T-helper 1 cell (primary cell): Measurements from ENCODE around the gene SUN1.

Experiments used
- DNase-seq, 5 donors: peaks; one replicate each; pipeline ENCODE4 v3.0.0-alpha.2; 2012 to 2020

Gene SUN1

GRCh38 chr7:879706-880105, 47.4 kb downstream of the SUN1 start:
- no peak for DNase-seq

GRCh38 chr7:880450-880849, 48.2 kb downstream of the SUN1 start:
- DNase-seq = no peak

DNA sequence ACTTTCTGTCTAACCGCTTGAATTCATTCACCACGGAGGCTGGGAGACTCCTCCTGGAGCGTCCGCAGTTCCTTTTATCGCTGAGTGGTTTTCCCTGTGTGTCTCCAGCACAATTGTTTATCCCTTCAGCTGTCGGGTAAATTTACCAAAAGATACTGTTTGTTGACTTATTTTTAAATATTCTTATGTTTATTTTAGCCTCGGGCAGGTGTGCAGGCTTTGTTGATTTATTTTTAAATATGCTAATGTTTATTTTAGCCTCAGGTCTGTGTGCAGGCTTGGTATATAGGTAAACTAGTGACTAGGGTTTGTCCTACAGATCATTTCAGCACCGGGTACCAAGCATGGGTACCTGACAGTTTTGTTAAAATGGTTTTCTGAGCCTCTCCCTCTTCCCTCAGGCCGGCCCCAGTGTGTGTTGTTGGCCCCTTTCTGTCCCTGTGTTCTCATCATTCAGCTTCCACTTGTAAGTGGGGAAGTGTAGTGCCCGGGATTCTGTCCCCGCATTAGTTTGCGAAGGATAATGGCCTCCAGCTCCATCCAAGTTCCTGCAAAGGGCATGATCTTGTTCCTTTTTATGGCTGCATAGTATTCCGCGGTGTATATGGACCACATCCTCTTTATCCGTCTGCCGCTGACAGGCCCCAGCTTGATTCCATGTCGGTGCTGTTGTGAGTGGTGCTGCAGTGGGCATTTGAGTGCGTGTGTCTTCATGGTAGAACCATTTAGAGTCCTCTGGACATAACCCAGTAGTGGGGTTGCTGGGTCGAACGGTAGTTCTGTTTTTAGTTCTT, 49.4 kb downstream of the SUN1 start:
- no peak for DNase-seq

- DNase-seq = no peak
These were observed 50.2 kb downstream of the SUN1 start for GRCh38 chr7:882336-883035.

DNA sequence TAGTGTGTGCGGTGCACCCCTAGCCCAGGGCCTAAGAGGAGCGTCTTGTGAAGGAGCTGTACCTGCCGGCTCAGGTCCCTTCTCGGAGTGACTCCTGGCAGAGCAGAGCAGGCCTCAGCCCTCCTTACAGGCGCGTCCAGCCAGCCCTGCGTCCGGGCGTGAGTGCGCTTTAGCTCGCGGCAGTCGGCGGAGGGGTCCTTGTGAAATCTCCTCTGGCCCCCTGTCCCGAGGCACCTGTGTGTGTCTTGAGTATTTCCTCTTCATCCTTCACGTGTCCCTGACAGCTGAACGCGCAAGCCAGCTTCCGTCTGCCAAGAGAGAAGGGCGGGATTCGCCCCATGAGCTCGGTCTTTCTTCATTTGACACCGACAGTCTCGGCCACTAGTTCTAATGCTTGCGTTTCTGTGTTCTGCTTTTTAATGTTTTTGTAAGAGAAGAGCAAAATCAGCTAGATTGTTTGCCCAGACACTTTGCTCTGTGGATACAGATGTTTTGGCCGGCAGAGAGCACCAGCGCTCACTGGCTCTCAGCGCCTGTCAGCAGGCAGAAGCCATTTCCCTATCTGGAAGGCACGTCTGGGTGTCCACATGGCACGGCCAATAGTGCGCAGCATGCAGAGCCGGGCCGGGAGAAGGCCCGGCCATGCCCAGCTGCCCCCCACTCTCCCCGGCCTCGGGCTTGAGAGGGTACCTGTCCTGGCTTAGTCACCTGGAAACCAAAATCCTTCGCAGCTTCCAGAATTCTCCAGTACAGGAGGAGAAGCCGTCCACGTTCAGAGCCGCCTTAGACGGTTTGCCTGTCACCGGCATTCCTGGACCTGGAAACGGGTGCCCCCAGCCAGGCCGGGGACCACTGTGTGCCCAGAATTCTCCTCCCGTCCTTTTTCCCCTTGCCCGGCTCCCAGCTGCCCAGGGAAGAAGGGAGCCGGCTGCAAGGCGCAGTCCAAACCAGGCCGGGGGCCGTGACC, 51.1 kb downstream of the SUN1 start:
- no peak for DNase-seq

DNA sequence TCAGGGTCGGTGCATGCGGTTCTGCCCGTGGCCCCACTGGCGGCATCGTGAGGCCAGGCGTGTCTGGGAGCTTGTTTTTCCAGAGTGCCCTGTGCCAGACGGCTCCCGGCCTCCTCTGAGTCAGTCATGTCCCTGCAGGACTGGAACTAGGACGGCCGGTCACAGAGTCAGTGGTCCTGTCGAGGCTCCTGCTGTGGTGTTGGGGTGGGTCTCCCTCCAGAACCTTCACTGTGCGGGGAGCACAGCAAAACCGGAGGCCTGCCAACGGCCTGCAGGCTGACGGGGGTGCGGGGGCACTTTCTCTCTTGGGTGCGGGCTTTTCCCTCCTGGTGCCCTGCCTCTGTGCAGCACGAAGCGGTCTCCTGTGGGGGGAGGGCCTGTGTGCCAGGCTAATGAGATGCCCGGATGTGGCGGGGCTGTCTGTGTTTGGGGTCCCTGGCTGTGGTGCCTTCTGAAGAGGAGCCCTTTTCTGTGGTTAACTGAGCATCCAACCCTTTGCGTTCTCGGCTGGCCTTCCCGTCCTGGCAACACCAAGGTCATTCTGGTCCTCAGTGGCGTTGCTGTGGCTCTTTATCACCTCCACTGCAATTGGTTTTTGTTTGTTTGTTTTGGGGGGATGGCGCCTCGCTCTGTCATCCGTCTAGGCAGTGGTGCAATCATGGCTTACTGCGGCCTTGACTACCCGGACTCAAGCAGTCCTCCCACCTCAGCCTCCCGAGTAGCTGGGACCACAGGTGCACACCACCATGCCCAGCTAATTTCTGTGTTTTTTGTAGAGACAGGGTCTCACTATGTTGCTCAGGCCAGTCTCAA, 52.1 kb downstream of the SUN1 start:
- DNase-seq = no peak

- no peak for DNase-seq
These were observed 53.1 kb downstream of the SUN1 start for GRCh38 chr7:885261-885892.

DNA sequence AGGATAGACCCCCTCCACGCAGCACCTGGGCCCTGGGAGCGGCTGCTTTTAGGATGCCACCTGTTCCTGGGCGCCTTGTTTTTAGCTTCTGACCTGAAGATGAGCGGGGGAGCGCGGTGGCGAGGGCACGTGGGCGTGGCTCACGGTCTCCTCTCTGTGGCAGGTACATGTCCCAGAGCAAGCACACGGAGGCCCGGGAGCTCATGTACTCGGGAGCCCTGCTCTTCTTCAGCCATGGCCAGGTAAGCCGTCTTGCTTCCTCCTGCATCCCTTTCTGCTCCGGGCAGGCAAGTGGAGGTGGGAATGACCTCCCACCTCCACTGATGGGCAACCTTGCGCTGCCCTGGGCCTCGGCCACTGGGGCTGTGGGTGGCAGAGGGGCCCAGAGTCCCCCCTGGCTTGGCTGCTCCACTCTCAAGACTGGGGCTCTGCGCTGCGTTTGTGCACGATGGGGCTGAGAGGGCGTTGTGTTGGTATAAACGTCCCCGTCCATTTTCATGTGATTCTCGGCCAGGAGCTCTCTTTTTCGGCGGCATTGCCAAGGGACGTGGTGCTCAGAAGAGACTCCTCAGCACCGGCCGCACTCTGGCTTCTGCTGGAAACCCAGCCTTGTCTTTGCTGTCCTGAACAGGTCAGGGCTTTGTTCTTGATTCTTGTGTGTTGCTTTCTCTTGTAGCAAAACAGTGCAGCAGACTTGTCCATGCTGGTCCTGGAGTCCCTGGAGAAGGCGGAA, 53.8 kb downstream of the SUN1 start:
- DNase-seq = no peak

GRCh38 chr7:886626-887487, 54.6 kb downstream of the SUN1 start:
- DNase-seq = no peak

DNA sequence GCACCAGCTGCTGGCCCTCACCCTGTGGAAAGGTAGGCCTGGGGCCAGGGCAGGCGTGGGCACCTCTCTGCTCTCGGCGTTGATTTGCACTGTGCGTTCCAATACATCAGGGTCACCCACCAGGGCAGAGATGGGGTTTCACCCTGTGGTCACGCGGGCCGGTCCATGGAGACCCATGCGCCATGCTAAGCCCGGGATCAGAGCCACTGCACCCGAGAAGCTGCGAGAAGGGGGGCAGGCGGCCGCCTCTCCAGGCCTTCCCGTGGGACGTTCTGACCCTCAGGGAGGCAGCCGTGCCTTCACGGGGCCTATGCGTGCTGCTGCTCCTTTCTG, 55.2 kb downstream of the SUN1 start:
- DNase-seq = no peak

DNA sequence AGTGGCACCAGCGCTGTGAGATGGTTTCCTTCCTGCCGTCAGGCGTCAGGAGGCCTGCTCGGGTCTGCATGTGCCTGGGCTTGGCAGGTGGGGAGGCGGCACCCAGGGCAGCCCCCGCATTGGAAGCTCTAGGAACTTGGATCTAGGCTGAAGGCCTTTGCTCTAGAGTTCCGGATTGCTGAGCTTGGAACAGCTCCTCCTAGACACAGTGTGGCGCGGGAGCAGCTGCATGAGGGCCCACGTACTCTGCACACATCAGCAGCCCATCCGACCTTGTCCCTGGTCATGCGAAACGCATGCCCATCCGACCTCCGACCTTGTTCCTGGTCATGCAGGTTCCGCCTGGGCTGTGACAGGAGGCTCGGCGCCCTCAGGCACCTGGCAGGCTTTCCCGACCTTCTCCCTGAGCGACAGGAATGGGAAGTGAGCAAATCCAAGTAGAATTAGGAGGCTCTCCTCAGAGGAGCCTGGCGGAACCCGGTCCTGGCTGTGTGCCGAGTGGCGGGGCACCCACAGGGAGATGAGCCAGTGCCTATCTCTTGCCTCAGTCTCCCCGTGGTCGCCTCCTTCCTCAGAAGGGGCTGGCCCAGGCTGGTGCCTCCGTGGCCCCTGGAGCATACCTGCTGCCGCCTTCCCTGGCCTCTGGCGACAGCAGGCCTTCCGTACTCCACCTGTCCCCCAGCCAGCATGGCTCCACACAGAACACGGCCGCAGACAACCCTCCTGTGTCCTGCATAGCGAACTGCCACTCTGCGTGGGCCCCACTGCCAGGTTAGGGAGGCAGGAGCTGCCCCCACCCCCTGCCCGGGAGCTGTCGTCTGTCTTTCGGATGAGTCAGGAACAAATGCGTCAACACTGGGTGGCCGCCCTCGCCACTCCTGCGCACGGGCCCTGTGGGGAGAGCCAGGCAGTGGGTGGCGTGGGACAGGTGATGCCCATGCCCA, 56.1 kb downstream of the SUN1 start:
- no peak for DNase-seq

GRCh38 chr7:889025-889390, 56.7 kb downstream of the SUN1 start:
- no peak for DNase-seq

DNA sequence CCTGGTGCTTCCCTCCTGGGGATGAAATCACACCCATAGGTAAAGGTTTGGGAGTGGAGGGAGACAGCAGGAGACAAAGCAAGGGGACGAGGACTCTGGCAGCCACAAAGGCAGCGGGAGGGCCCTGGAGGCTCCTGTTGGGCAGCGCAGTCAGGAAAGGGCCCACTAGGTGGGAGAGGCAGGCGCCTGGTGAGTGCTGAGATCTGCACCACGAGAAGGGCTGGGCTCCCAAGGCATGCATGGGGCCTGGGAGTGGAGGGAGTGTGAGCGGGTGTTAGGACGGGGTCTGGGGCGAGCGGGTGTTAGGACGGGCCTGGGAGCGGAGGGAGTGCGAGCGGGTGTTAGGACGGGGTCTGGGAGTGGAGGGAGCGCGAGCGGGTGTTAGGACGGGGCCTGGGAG, 57.1 kb downstream of the SUN1 start:
- no peak for DNase-seq

DNA sequence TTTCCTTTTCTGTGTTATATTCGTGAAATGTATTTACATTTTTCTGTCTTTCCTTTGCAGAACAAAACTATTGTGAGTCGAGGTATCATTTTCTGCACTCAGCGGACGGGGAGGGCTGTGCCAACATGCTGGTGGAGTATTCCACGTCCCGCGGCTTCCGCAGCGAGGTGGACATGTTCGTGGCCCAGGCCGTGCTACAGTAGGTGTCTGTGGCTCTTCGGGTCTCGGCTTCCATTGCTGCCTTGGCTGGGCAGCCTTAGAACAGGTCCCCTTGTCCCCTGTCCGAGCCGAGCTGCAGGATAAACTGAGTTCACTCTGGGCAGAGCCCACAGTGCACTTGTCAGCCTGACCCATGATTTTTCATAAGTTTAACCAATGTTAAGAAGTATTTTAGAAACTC, 58.6 kb downstream of the SUN1 start:
- DNase-seq = no peak

GRCh38 chr7:891291-891690, 59.0 kb downstream of the SUN1 start:
- DNase-seq = no peak

- no peak for DNase-seq
These were observed 59.5 kb downstream of the SUN1 start for GRCh38 chr7:891805-892204.

DNA sequence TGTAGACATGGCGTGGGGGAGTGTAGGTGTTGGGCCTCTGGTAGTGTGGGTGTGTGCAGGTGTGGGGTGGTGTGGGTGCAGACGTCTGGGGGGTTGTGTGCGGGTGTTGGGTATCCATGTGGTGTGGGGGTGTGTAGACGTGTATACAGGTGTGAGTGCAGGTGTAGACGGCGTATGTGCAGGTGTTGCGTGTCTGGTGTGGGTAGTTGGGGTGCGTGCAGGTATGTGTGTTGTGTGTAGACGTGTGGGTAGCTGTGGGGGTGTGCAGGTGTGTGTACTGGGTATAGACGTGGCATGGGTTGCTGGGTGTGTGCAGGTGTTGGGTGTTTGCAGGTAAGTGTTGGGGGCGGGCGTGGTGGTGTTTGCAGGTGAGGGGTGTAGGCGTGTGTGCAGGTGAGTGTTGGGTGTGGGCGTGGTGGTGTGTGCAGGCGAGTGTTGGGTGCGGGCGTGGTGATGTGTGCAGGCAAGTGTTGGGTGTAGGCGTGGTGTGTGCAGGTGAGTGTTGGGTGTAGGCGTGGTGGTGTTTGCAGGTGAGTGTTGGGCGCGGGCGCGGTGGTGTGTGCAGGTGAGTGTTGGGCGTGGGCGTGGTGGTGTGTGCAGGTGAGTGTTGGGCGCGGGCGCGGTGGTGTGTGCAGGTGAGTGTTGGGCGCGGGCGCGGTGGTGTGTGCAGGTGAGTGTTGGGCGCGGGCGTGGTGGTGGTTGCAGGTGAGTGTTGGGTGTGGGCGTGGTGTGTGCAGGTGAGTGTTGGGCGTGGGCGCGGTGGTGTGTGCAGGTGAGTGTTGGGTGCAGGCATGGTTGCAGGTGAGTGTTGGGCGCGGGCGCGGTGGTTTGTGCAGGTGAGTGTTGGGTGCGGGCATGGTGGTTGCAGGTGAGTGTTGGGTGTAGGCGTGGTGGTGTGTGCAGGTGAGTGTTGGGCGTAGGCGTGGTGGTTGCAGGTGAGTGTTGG, 60.6 kb downstream of the SUN1 start:
- no peak for DNase-seq

DNA sequence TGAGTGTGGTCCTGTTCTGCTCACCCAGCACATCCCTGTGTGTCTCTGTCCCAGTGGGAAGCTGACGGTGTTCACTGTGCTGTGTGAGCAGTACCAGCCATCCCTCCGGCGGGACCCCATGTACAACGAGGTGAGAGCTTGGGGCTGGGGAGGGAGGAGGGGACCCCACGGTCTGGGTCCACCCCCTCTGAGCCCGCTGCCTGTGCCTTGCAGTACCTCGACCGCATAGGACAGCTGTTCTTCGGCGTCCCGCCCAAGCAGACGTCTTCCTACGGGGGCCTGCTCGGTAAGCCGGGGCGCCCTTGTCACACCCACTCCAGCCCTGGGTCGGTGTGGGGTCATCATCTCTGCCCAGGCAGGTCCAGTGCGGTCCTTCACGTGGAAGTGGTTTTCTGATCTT, 61.4 kb downstream of the SUN1 start:
- no peak for DNase-seq
